Astrocyte of the cerebellum (primary cell): ENCODE measurements around the gene SEH1L.

Source experiments
- DNase-seq: peaks from one replicate; pipeline ENCODE4 v3.0.0-alpha.2; 2011; ENCODE audit warnings: low read depth
- H3K4me3 ChIP-seq: 2 replicates; pipeline ENCODE4 v1.5.1; 2011; ENCODE audit warnings: mild to moderate bottlenecking, low read depth, low read length, moderate library complexity
- in situ Hi-C: cut with HindIII; loops from 2 replicates; pipeline ENCODE4 v1.10.0; 2017; ENCODE audit warnings: low sequenced_read_pairs
- TF ChIP-seq, protein P1 (sequence below): IDR thresholded peaks from 2 replicates; pipeline ENCODE4 v1.5.1; 2012; ENCODE audit warnings: low read length, low read depth, moderate library complexity, mild to moderate bottlenecking; ENCODE audit errors: missing control alignments

Gene SEH1L

DNA sequence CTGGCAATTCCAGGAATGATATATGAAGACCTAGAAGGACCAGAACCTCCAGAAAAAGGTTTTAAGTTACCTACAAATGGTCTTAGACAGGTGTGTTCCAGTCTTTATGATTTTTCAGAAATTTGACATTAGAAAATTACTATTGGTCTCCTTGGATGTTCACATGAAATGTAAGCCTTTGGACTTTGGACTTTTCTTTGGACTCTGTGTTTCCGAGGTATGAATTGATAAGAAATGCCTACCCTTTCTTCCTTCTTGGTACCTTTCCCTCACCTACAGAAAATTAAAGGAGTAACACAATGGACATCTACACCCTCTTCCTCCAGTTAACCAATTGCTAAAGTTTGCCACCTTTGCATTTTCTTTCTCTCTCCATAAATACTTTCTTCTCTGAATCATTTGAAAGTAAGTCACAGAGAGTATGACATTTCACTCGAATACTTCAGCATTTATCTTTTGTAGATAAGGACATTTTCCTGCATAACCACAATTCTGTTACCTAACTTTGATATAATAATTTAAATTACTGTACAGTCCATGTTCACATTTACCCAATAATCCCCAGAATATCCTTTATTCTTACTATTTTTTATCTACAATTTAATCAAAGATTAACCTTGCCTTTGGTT lies 69.5 kb downstream of the SEH1L start:
- H3K4me3 ChIP-seq, result no peak overlapping the region
- in situ Hi-C loops, result no loop called here
- DNase-seq, result no peak
- TF ChIP-seq, protein P1, sequence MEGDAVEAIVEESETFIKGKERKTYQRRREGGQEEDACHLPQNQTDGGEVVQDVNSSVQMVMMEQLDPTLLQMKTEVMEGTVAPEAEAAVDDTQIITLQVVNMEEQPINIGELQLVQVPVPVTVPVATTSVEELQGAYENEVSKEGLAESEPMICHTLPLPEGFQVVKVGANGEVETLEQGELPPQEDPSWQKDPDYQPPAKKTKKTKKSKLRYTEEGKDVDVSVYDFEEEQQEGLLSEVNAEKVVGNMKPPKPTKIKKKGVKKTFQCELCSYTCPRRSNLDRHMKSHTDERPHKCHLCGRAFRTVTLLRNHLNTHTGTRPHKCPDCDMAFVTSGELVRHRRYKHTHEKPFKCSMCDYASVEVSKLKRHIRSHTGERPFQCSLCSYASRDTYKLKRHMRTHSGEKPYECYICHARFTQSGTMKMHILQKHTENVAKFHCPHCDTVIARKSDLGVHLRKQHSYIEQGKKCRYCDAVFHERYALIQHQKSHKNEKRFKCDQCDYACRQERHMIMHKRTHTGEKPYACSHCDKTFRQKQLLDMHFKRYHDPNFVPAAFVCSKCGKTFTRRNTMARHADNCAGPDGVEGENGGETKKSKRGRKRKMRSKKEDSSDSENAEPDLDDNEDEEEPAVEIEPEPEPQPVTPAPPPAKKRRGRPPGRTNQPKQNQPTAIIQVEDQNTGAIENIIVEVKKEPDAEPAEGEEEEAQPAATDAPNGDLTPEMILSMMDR, result no peak

DNA sequence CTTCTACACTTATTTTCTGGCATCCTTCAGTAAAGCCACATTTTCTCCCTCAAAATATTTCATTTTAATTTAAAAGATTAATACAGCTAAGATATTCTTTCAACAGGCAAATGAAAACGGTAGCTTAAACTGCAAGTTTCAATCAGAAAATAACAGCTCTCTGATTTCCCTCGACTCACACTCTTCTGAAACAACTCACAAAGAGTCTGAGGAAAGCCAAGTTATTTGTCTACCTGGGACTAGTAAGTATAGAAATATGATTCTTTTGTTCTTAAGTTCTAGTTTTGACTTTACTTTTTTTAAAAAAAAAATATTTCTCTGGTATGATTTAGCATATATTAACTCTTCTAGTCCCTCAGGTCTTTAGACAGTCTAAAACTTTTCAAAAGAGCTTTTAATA lies 70.6 kb downstream of the SEH1L start:
- H3K4me3 ChIP-seq, result no peak overlapping the region
- no peak for DNase-seq
- TF ChIP-seq, protein P1, result no peak
- in situ Hi-C loops, result no loop called here

DNA sequence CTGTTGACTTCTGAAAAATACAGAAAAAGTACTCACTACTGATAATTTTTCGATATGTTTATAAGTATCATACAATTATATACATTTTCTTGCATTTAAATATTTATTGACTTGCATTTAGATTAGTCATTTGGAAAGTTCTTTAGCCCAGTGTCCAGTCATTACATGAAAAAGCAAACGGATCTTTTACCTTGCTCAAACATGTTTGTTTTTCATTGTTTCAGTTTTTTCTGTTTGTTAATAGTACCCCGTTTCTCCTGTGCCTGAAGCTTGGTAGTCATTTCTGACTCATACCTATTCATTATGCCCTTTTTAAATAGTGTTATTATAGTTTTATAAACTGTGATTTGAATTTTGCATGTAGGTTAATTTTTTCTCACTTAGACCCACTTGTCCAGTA lies 71.5 kb downstream of the SEH1L start:
- H3K4me3 ChIP-seq, result no peak overlapping the region
- in situ Hi-C loops, result no loop called here
- no peak for DNase-seq
- TF ChIP-seq, protein P1, result no peak

DNA sequence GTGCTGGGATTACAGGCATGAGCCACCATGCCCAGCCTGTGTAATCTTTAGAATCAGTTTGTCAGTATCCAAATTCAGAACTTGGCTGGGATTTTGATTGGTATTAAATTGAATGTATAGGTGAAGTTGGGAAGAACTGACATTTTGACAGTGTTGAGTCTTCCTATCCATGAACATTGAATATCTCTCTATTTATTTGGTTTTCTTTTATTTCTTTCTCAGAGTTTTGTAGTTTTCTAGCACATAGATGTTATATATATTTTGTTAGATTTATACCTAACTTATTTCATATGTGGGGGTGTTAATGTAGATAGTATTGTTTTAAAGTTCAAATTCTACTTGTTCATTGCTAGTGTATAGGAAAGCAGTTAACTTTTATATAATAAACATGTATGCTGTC lies 74.8 kb downstream of the SEH1L start:
- TF ChIP-seq, protein P1, result no peak
- H3K4me3 ChIP-seq, result no peak overlapping the region
- in situ Hi-C loops, result no loop called here
- DNase-seq, result no peak

DNA sequence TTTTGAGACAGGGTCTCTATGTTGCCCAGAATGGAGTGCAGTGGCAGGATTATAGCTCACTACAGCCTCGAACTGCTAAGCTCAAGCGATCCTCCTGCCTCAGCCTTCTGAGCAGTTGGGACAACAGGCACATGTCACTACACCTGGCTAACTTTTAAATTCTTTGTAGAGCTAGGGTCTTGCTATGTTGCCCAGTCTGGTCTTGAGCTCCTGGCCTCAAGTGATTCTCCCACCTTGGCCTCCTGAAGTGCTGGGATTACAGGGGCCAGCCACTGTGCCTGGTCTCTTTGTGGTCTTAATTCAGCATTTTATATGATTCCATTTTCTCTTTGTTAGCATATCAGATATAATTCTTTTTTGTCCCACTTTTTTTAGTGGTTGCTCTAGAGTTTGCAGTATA lies 77.4 kb downstream of the SEH1L start:
- TF ChIP-seq, protein P1, result no peak
- in situ Hi-C loops, result no loop called here

DNA sequence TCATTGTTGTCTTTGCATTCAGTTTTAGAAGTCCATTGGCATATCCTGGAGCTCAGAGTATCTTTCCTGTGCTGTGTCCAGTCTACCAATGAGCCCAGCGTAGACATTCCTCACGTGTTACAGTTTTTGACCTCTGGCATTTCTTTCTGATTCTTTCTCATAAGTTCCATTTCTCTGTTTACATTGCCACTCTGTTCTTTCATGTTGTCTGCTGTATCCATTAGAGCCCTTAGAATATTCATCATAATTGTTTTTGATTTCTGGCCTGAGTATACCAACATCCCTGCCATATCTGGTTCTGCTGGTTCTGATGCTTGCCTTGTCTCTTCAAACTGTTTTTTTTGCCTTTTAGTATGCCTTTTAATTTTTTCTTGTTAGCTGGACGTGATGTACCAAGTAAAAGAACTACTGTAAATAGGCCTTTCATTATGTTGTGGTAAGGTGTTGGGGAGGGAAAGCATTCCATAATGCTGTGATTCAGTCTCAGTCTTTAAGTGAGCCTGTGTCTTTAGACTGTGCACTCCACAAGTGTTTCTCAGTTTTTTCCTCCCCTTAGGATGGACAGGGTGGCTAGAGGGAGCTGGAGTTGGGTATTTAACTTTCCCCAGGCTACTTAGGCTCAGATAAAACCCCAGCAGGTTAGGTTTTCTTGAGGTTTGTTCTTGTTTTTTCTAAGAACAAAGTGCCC lies 78.9 kb downstream of the SEH1L start:
- no peak overlapping the region for H3K4me3 ChIP-seq
- no peak for DNase-seq
- TF ChIP-seq, protein P1, result no peak
- in situ Hi-C loops, result no loop called here

More for the DNA sequence above, 77.4 kb downstream of the SEH1L start:
- H3K4me3 ChIP-seq, result no peak overlapping the region
- DNase-seq, result no peak
